Measurements from ENCODE around the gene GABARAPL2. TPM values are rescaled to one million over a fixed set of nuclear protein-coding genes. Genes with fewer than 3 reads are reported as not detected.

GABARAPL2 gene
- total and polyA plus RNA-seq, 3 experiments from 2014 or later = 61.7 to 331 (median 66.2) TPM

- peaks cover 22 to 72% (median 25%) of the 10 kb centered on the region in 3 donors for H3K36me3 Mint-ChIP-seq
- H3K4me3 Mint-ChIP-seq = peak overlapping the region; percentile 65 to 89 (median 75)
- H3K27ac Mint-ChIP-seq = peak overlapping the region; percentile 81 to 100 (median 97)
- Histone ChIP-seq H3K27me3 (ENCODE audit: insufficient read depth, low read length, poor library complexity, severe bottlenecking) (no peaks in the 10 kb centered on the region), H3K9me3 (ENCODE audit: low read length) (no peaks in the 10 kb centered on the region), H3K4me3 (ENCODE audit: low read length) (no peak overlapping the region), H3K36me3 (ENCODE audit: insufficient read depth, low read length) (peaks cover 44% of the 10 kb centered on the region), H3K27ac (ENCODE audit: low read depth, low read length) (peak overlapping the region; percentile 52), H3K4me1 (ENCODE audit: insufficient read depth, low read length) (peaks cover 74% of the 10 kb centered on the region)
- peaks cover 66 to 89% (median 81%) of the 10 kb centered on the region in 3 donors for H3K4me1 Mint-ChIP-seq
- ChIA-PET POLR2A (interaction anchor here (4.5 kb wide), 1 partner anchor 31 kb away, joined by 35 read pairs; the partner anchor contains the start of genes KARS1 and TERF2IP), CTCF (interaction anchor here (0.7 to 1.9 kb wide), 3 partner anchors 31 to 552 kb away, joined by 3 to 5 read pairs (median 5); partner anchors contain the start of genes KARS1 and TERF2IP)
- DNase-seq = no peak
- peaks cover 0 to 3% (median 0%) of the 10 kb centered on the region in 5 donors for H3K9me3 Mint-ChIP-seq
- peaks cover 0 to 2% of the 10 kb centered on the region in 2 donors for H3K27me3 Mint-ChIP-seq
These were observed 50.9 kb downstream of the GABARAPL2 start for GRCh38 chr16:75617121-75617520.

DNA sequence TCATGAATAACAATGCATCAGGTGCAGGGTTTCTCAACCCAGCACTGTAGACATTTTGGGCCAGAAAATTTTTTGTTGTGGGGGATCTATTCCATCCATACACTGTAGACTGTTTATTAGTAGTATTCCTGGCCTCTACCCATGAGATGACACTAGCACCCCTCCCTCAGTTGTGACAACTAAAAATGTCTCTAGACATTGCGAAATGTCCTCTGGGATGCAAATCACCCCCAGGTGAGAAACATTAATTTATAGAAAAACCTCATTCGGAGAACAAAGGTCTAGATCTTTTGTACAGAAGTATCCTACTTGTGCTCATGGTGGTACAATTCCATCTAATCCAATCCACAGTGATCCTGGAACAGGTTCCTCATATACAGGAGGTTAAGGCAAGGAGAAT, 52.6 kb downstream of the GABARAPL2 start:
- H3K4me3 ChIP-seq (ENCODE audit: low read length) = no peak overlapping the region
- H3K4me3 Mint-ChIP-seq = peak overlapping the region; percentile 27 to 96 (median 51)
- no peaks in the 10 kb centered on the region for H3K9me3 ChIP-seq (ENCODE audit: low read length)
- no peak overlapping the region for H3K27ac ChIP-seq (ENCODE audit: low read depth, low read length)
- peaks cover 32% of the 10 kb centered on the region for H3K36me3 ChIP-seq (ENCODE audit: insufficient read depth, low read length)
- ChIA-PET CTCF (interaction anchor here (0.9 to 1.7 kb wide), 5 partner anchors 29 to 185 kb away, joined by 3 to 13 read pairs (median 3); partner anchors contain the start of genes CFDP1, KARS1 and TERF2IP), POLR2A (interaction anchor here (1.8 to 4.5 kb wide), 2 partner anchors 30 to 102 kb away, joined by 16 to 35 read pairs; partner anchors contain the start of genes KARS1 and TERF2IP)
- peaks cover 17 to 64% (median 19%) of the 10 kb centered on the region in 3 donors for H3K36me3 Mint-ChIP-seq
- H3K9me3 Mint-ChIP-seq = peaks cover 0 to 3% (median 0%) of the 10 kb centered on the region in 5 donors
- peaks cover 72 to 91% (median 84%) of the 10 kb centered on the region in 3 donors for H3K4me1 Mint-ChIP-seq
- peak overlapping the region; percentile 82 to 100 (median 96) for H3K27ac Mint-ChIP-seq
- DNase-seq = no peak
- H3K4me1 ChIP-seq (ENCODE audit: insufficient read depth, low read length) = peaks cover 77% of the 10 kb centered on the region
- H3K27me3 Mint-ChIP-seq = peaks cover 0 to 2% of the 10 kb centered on the region in 2 donors
- no peaks in the 10 kb centered on the region for H3K27me3 ChIP-seq (ENCODE audit: insufficient read depth, low read length, poor library complexity, severe bottlenecking)

- CTCF ChIA-PET = interaction anchor here (0.9 to 4.4 kb wide), 12 partner anchors 11 to 143 kb away, joined by 3 to 46 read pairs (median 7); partner anchors contain the start of genes GABARAPL2, KARS1, TERF2IP and TMEM231
- H3K9me3 ChIP-seq (ENCODE audit: low read length) = no peaks in the 10 kb centered on the region
- H3K9me3 Mint-ChIP-seq = peaks cover 0 to 3% (median 0%) of the 10 kb centered on the region in 5 donors
- H3K27ac ChIP-seq (ENCODE audit: low read depth, low read length) = peak overlapping the region; percentile 76
- DNase-seq = peak; percentile 32 to 91 (median 82)
- POLR2A ChIA-PET = interaction anchor here (1.3 to 4.6 kb wide), 6 partner anchors 10 to 104 kb away, joined by 3 to 148 read pairs (median 11); partner anchors contain the start of genes GABARAPL2, KARS1, TERF2IP and TMEM231
- H3K27me3 Mint-ChIP-seq = peaks cover 0 to 2% of the 10 kb centered on the region in 2 donors
- peaks cover 22% of the 10 kb centered on the region for H3K36me3 ChIP-seq (ENCODE audit: insufficient read depth, low read length)
- H3K27me3 ChIP-seq (ENCODE audit: insufficient read depth, low read length, poor library complexity, severe bottlenecking) = no peaks in the 10 kb centered on the region
- peak overlapping the region; percentile 95 to 99 (median 96) for H3K4me3 Mint-ChIP-seq
- peaks cover 18 to 51% (median 19%) of the 10 kb centered on the region in 3 donors for H3K36me3 Mint-ChIP-seq
- H3K27ac Mint-ChIP-seq = peak overlapping the region; percentile 95 to 100 (median 98)
- peaks cover 65% of the 10 kb centered on the region for H3K4me1 ChIP-seq (ENCODE audit: insufficient read depth, low read length)
- H3K4me1 Mint-ChIP-seq = peaks cover 64 to 83% (median 81%) of the 10 kb centered on the region in 3 donors
- peak overlapping the region; percentile 1 for H3K4me3 ChIP-seq (ENCODE audit: low read length)
These were observed 54.4 kb downstream of the GABARAPL2 start for GRCh38 chr16:75620326-75621169.

GRCh38 chr16:75621170-75621477, 54.9 kb downstream of the GABARAPL2 start:
- Mint-ChIP-seq H3K27me3 (peaks cover 0 to 2% of the 10 kb centered on the region in 2 donors), H3K4me3 (peak overlapping the region; percentile 95 to 99 (median 96)), H3K36me3 (peaks cover 15 to 51% (median 23%) of the 10 kb centered on the region in 3 donors), H3K27ac (peak overlapping the region; percentile 95 to 100 (median 98)), H3K4me1 (peaks cover 63 to 81% (median 79%) of the 10 kb centered on the region in 3 donors), H3K9me3 (peaks cover 0 to 3% (median 0%) of the 10 kb centered on the region in 5 donors)
- Histone ChIP-seq H3K27me3 (ENCODE audit: insufficient read depth, low read length, poor library complexity, severe bottlenecking) (no peaks in the 10 kb centered on the region), H3K4me1 (ENCODE audit: insufficient read depth, low read length) (peaks cover 60% of the 10 kb centered on the region), H3K9me3 (ENCODE audit: low read length) (no peaks in the 10 kb centered on the region), H3K36me3 (ENCODE audit: insufficient read depth, low read length) (peaks cover 26% of the 10 kb centered on the region), H3K4me3 (ENCODE audit: low read length) (peak overlapping the region; percentile 1), H3K27ac (ENCODE audit: low read depth, low read length) (peak overlapping the region; percentile 76)
- ChIA-PET CTCF (interaction anchor here (0.7 to 4.4 kb wide), 15 partner anchors 12 to 187 kb away, joined by 3 to 46 read pairs (median 5); partner anchors contain the start of genes CFDP1, GABARAPL2, KARS1 and TERF2IP), POLR2A (interaction anchor here (1.3 to 4.6 kb wide), 5 partner anchors 11 to 105 kb away, joined by 3 to 148 read pairs (median 6); partner anchors contain the start of genes GABARAPL2, KARS1, TERF2IP and TMEM231)
- peak in 1 of 5 donors; percentile 36 for DNase-seq

DNA sequence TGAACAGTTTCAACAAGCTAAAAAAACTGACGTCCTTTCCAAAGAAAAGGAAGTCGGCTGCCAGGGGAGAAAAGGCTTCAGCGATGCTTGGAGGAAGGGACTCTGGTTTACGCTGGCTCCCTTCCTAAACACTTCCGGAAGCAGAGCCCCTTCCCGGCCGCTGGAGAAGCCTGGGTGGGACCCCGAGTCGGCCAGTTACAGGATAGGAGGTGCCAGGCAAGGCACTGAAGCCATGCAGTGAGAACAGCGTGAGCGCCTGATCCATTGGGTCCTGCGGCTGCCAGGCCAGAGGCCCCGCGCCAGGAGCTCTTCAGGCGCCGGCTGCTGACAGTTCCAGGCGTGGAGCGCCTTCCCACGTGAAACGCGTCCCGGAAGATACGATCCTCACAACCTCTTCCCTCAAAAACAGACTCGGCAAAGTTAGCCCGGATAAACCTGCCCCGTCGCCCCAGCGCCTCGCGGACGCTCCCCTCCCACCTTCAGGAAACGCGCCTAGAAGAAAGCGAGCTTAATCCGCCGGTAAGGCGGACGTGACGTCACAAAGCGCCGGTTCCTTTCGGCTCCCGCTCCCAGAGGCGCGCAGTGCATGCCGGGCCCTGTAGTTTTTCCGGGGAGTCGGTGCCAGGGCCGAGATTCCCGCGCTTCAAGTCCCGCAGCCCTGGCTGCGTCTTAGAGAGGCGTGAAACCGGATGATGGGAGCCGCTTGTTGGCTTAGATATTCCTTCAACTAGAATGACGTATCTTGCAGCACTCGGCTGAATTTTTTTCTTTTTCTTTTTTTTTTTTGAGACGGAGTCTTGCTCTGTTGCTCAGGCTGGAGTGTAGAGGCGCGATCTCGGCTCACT, 56.8 kb downstream of the GABARAPL2 start, which contains the start of gene ADAT1:
Gene ADAT1, minus strand, starts transcription at position 521 of the 845 bp plus-strand sequence. CDS start 2,482 bp downstream, outside the sequence.
- Mint-ChIP-seq H3K27ac (peak within 1 kb of the TSS; percentile 95 to 100 (median 98)), H3K4me3 (peak within 1 kb of the TSS; percentile 95 to 99 (median 96)), H3K9me3 (peaks cover 0 to 3% (median 0%) of the 10 kb centered on the region in 5 donors), H3K27me3 (no peaks in the 10 kb centered on the region), H3K36me3 (peaks cover 23 to 56% (median 34%) of the 10 kb centered on the region in 3 donors), H3K4me1 (peaks cover 64 to 86% (median 78%) of the 10 kb centered on the region in 3 donors)
- POLR2A ChIA-PET = interaction anchor here (0.6 to 4.6 kb wide), 11 partner anchors 26 to 638 kb away, joined by 3 to 148 read pairs (median 7); partner anchors contain the start of genes CFDP1, GABARAPL2, KARS1 and TERF2IP
- no peaks in the 10 kb centered on the region for H3K9me3 ChIP-seq (ENCODE audit: low read length)
- H3K4me1 ChIP-seq (ENCODE audit: insufficient read depth, low read length) = peaks cover 60% of the 10 kb centered on the region
- DNase-seq = peak; percentile 96 to 99 (median 98)
- H3K27ac ChIP-seq (ENCODE audit: low read depth, low read length) = peak within 1 kb of the TSS; percentile 96
- CTCF ChIA-PET = interaction anchor here (0.9 to 4.4 kb wide), 12 partner anchors 22 to 189 kb away, joined by 3 to 46 read pairs (median 5); partner anchors contain the start of genes CFDP1, GABARAPL2, KARS1 and TERF2IP
- peak within 1 kb of the TSS; percentile 75 for H3K4me3 ChIP-seq (ENCODE audit: low read length)
- H3K27me3 ChIP-seq (ENCODE audit: insufficient read depth, low read length, poor library complexity, severe bottlenecking) = no peaks in the 10 kb centered on the region
- peaks cover 30% of the 10 kb centered on the region for H3K36me3 ChIP-seq (ENCODE audit: insufficient read depth, low read length)

DNA sequence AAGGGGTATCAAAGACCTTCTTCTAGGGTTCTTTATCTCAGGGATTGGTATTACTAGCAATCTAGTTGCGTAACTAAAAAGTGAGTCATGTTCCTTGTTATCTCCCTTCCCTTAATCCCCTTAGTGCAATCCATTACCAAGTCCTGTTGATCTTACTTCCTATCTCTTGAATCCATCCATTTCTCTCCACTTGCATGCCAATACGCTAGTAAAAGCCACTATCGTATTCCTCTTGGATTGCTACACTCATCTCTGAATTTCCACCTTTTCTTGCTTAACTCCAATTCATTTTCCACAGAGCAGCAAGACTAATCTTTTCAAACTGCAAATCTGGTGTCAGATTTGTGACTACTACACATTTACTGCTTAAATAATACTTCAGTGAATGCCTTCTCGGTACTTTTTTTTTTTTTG, 58.7 kb downstream of the GABARAPL2 start:
- peaks cover 63 to 83% (median 73%) of the 10 kb centered on the region in 3 donors for H3K4me1 Mint-ChIP-seq
- H3K9me3 Mint-ChIP-seq = peaks cover 0 to 3% (median 0%) of the 10 kb centered on the region in 5 donors
- Histone ChIP-seq H3K4me3 (ENCODE audit: low read length) (no peak overlapping the region), H3K27ac (ENCODE audit: low read depth, low read length) (no peak overlapping the region), H3K9me3 (ENCODE audit: low read length) (no peaks in the 10 kb centered on the region), H3K4me1 (ENCODE audit: insufficient read depth, low read length) (peaks cover 52% of the 10 kb centered on the region), H3K36me3 (ENCODE audit: insufficient read depth, low read length) (peaks cover 29% of the 10 kb centered on the region), H3K27me3 (ENCODE audit: insufficient read depth, low read length, poor library complexity, severe bottlenecking) (no peaks in the 10 kb centered on the region)
- peak overlapping the region; percentile 0 to 93 (median 82) for H3K27ac Mint-ChIP-seq
- peaks cover 19 to 61% (median 32%) of the 10 kb centered on the region in 3 donors for H3K36me3 Mint-ChIP-seq
- CTCF ChIA-PET = no interaction called here
- DNase-seq = no peak
- no peaks in the 10 kb centered on the region for H3K27me3 Mint-ChIP-seq
- peak overlapping the region; percentile 11 to 65 (median 42) for H3K4me3 Mint-ChIP-seq
- POLR2A ChIA-PET = no interaction called here

All from CD8-positive, alpha-beta memory T cell (primary cell).